ENCODE data around the gene CCDC6. TPM values are rescaled to one million over a fixed set of nuclear protein-coding genes. Genes with fewer than 3 reads are reported as not detected.

Gene CCDC6
- total RNA-seq, 1 experiment from 2014 or later = 54.9 TPM

- TF ChIP-seq ZBTB33 (IDR thresholded peaks at IDR 0.05; ENCODE audit: extremely low read depth, insufficient replicate concordance, low read length) (no peak), TCF7L2 (IDR thresholded peaks at IDR 0.05; ENCODE audit: borderline replicate concordance, extremely low read depth, insufficient read depth, insufficient read length) (no peak), POLR2AphosphoS5 (IDR thresholded peaks at IDR 0.05; ENCODE audit: low read depth, low read length) (no peak), MAX (IDR thresholded peaks at IDR 0.05) (no peak), CTCF (IDR thresholded peaks at IDR 0.05 in 2 of 3, conservative IDR thresholded peaks at IDR 0.05 in 1 of 3; ENCODE audit: borderline replicate concordance in 1 of 3, insufficient read depth in 1 of 3, low read depth in 2 of 3, low read length in 2 of 3) (no peak), ZNF274 (IDR thresholded peaks at IDR 0.05; ENCODE audit: low read depth, low read length) (no peak)
- BruUV-seq (replicated peaks) = no TSS peak
- no peak overlapping the region for H3K4me2 ChIP-seq (ENCODE audit: low read length)
- H3K4me1 ChIP-seq (ENCODE audit: control insufficient read depth in 1 of 2, insufficient read depth in 2 of 2, low read length in 2 of 2) = peaks cover 5 to 16% of the 10 kb centered on the region in 2 experiments; a peak in 2 of 4 replicates
- ATAC-seq = no peak
- no peaks in the 10 kb centered on the region for H4K20me1 ChIP-seq (ENCODE audit: insufficient read depth)
- DNase-seq (ENCODE audit: low read depth, low spot score) = no peak
- intact Hi-C loops (cut with micrococcal nuclease) = loop anchor here (5.0 kb wide), 1 partner anchor 163 kb away; no protein-coding TSS in a partner anchor
- no peaks in the 10 kb centered on the region for H3K27me3 ChIP-seq (ENCODE audit: insufficient read depth, low read length)
- POLR2A ChIA-PET = no interaction called here
- H3K9me2 ChIP-seq (ENCODE audit: insufficient read depth) = no peaks in the 10 kb centered on the region
- RAD21 ChIA-PET (ENCODE audit: low non-redundant PET in 1 of 2, low total read pairs in 2 of 2, uncharacterized antibody in 2 of 2, unreplicated experiment in 2 of 2) = no interaction called here
- H3K4me3 ChIP-seq (replicated peaks in 1 of 2; ENCODE audit: low read depth in 1 of 2, low read length in 2 of 2) = no peak overlapping the region
- no peak overlapping the region for H3K9ac ChIP-seq (ENCODE audit: low read length)
- no peaks in the 10 kb centered on the region for H3K36me3 ChIP-seq (ENCODE audit: control insufficient read depth in 1 of 2, insufficient read depth in 2 of 2, low read length in 2 of 2)
- no peaks in the 10 kb centered on the region for H3K9me3 ChIP-seq (ENCODE audit: control insufficient read depth in 1 of 2, insufficient read depth in 1 of 2, low read depth in 1 of 2, low read length in 2 of 2)
- no peak overlapping the region for H3K27ac ChIP-seq (ENCODE audit: low read depth, low read length)
- CTCF ChIA-PET = no interaction called here
- H2AFZ ChIP-seq (ENCODE audit: low read depth, low read length, poor library complexity, severe bottlenecking) = no peak overlapping the region
- H3K79me2 ChIP-seq (ENCODE audit: insufficient read depth, low read length) = peaks cover 93% of the 10 kb centered on the region
Measured at GRCh38 chr10:59868696-59869593, 37.4 kb downstream of the CCDC6 start.
